HG02885 (cell line): ENCODE measurements around the gene RASSF8.

Experiments
- ATAC-seq: cut with Tn5 transposase; IDR thresholded peaks from one replicate; pipeline ENCODE4 v1.9.1; 2021; ENCODE audit warnings: mild to moderate bottlenecking; ENCODE audit not compliant: unreplicated experiment, poor library complexity

The RASSF8 gene

GRCh38 chr12:25960143-25960542 is 1.7 kb downstream of the RASSF8 start:
- no peak for ATAC-seq

- ATAC-seq, result no peak
These were observed 2.5 kb downstream of the RASSF8 start for GRCh38 chr12:25960961-25961360.

GRCh38 chr12:25962932-25963525 is 4.5 kb downstream of the RASSF8 start:
- ATAC-seq, result no peak

GRCh38 chr12:25965682-25966081 is 7.2 kb downstream of the RASSF8 start:
- ATAC-seq, result no peak

DNA sequence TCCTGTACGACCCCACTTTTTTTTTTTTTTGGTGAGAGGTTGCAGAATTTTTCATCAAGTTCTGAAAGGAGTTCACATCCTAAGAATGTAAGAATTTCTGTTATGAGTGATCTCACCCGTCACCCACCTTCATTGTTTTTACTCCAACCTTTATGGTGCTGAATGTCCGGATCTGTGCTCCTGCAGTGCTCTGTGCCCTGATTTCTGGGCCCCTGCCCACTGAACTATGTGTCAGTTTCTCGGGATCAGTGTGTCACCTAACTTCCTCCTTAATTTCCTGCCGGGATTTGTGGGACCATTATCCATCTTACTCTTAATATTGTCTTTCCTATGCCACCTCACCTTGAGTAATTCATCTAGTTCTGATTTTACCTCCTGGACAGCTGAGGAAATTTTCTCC is 11.6 kb downstream of the RASSF8 start:
- ATAC-seq, result no peak

DNA sequence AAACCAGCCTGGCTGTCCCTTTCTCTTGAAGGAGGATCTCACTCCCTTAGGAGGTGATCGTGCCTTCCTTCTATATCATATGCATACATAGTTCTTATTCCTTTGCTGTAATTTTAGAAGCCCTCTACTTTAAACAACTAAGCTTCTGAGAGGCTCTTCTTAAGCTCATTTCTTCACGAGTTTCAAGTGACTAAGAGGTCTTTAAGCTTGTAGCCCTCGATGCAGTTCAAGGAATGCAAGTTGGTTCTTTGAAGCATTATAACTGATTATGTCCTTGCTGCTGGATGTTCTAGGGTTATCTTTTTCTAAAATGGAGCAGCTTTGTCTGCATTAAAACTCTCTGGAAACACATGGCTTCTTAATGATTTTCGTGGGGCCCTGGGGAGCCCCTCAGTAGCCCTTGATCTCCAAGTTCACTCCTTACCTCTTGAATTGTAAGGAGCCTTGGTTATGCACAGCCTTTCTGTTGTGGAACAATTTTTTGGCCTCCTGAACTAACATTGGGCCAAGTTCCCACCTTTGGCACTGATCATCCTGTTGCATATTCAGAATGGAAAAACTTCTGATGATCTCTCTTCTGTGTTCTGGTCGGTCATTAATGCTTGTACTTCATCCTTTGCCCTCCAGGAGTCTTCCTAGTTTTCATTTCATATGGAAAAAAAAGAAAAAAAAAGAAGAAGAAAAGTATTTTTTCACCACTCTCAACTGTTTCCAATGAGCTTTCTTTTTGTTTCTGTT is 12.6 kb downstream of the RASSF8 start:
- ATAC-seq, result no peak

DNA sequence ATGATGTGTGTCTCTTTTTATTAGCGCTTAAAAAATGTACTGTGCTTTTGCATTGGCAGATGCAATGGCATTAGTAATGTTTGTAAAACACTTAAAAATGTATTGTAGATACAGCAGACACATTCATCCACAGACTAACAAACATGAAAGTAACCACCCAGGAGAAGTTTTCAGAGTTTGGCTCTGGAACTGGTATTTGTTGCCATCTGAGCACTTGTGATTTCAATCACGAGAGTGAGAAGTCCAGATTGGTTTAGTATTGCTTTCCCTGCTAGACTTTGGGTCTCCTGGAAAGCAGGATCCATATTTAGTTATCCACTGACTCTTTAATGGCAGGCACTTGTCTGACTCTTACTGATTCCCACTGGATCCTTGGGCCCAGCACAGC is 13.2 kb downstream of the RASSF8 start:
- no peak for ATAC-seq

DNA sequence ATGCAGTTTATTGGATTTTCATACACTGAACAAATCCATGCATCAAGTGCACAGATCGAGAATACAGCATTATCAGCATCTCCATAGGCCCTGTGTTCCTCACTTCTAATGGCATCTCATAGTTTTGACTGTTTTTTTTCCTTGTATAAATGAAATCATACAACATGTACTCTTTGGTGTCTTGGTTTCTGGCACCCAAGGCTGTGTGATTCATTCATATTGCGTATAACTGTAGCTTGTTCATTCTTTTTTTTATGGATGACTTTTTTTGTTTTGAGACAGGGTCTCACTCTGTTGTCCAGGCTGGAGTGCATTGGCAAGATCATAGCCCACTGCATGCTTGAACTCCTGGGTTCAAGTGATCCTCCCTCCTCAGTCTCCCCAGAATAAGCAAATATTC is 14.3 kb downstream of the RASSF8 start:
- no peak for ATAC-seq

GRCh38 chr12:25975179-25975578 is 16.7 kb downstream of the RASSF8 start:
- ATAC-seq, result no peak

DNA sequence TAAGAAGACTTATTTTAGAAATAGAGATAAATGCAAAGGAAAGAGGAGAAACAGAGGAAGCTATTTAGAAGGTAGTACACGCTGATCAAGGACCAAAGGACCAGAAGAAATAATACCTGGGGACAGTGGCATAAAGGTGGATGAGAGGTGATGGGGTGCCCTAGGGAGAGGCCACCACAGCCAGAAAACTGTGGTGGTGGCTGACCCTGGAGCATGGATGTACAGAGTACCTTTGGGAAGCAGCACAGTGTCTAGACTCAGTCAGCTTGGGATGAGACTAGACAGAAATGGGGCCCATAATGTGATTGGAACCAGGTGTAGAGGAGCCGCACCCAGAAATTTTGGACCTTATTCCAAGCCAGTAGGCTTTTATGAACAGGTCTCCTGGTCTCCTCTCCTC is 17.2 kb downstream of the RASSF8 start:
- no peak for ATAC-seq

DNA sequence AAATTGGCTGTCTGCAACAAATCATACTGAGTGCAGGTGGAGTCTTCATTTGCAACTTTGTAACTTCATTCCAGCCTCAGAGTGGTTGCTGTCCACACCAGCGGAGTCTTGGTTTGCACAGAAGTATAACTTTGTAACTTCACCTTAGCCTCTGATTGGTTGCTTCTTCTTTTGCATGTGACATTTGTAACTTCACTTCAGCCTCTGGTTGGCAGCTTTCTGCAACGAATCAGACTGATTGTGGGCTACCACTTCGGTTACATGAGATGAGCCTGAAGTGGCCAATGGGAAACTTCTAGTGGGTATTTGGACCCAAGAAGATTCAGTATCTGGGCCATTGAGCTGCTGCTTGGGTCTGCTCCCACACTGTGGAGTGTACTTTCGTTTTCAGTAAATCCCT is 17.8 kb downstream of the RASSF8 start:
- ATAC-seq, result no peak

GRCh38 chr12:25977047-25977446 is 18.6 kb downstream of the RASSF8 start:
- ATAC-seq, result no peak

DNA sequence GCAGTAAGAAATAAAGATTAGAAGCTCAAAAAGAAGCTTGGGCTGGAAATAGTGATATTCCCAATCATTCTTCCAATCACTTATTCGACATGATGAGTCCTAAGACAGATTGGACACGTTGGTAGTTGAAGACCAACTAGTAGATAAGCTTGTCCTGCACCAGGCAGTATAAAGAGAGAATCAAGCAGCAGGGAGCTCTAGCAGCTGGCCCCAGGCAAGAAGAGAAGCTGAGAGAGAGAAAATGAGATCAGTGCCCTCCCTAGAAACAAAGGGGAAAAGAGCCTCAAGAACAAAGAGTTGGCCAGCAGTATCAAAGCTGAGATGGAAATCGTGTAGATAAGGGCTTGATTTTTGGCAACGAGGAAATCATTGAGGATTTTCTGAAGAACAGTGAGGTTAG is 20.6 kb downstream of the RASSF8 start:
- ATAC-seq, result no peak

GRCh38 chr12:25979563-25979962 is 21.1 kb downstream of the RASSF8 start:
- ATAC-seq, result no peak

DNA sequence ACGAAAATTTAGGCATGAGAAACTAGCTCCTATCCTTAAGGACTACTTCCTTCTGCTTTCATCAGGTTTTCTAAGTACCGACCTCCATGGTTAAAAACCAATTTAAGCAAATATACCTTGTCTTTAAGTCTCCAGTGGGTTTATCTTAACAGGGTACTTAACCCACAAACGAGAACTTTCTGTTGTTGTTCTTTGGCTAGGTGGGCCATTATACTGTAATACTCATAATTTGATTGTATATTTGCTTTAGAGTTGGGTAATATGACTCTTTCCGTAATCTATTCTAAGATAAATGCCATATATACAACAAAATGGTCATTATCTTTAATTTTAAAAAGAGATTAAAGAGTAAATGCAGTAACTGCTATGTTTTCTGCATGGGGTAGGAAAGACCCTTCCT is 21.6 kb downstream of the RASSF8 start:
- no peak for ATAC-seq

- ATAC-seq, result no peak
These were observed 23.1 kb downstream of the RASSF8 start for GRCh38 chr12:25981597-25981996.

DNA sequence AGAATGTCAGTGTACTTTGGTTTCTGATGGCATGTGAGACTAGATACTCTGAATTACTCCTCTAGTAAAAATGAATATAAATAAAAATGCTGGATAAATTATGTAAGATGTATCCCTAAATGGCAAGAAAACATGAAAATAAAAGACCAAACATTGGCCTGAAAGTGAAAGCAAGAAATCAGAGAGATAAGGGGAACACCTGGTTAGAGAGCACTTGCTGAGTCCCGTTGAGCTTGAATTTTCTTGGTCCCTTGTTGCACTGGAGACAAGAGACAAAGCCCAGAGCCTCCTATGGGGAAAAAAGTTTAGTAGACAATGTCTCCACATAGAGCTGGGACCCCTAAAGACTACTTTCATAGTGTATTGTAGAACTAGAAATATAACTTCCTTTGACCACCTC is 23.9 kb downstream of the RASSF8 start:
- ATAC-seq, result no peak

DNA sequence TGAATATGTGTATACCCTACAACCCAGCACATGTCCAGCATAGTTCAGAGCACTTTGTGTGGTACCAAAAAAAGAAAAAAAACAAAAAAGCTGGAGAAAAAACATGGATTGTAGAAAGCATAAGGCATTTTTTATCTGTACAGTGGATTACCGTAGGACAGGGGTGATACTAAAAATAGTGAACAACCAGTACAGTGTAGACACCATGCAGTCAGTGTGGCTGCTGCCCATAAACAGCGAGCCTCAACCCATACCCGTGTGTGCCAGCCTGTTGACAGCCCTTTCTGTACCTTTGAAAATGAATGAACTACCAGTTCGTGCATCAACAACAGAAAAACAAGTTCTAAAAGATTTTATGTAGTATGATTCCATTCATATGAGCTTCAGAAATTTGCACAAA is 25.1 kb downstream of the RASSF8 start:
- ATAC-seq, result no peak

GRCh38 chr12:25984759-25985158 is 26.3 kb downstream of the RASSF8 start:
- ATAC-seq, result no peak

DNA sequence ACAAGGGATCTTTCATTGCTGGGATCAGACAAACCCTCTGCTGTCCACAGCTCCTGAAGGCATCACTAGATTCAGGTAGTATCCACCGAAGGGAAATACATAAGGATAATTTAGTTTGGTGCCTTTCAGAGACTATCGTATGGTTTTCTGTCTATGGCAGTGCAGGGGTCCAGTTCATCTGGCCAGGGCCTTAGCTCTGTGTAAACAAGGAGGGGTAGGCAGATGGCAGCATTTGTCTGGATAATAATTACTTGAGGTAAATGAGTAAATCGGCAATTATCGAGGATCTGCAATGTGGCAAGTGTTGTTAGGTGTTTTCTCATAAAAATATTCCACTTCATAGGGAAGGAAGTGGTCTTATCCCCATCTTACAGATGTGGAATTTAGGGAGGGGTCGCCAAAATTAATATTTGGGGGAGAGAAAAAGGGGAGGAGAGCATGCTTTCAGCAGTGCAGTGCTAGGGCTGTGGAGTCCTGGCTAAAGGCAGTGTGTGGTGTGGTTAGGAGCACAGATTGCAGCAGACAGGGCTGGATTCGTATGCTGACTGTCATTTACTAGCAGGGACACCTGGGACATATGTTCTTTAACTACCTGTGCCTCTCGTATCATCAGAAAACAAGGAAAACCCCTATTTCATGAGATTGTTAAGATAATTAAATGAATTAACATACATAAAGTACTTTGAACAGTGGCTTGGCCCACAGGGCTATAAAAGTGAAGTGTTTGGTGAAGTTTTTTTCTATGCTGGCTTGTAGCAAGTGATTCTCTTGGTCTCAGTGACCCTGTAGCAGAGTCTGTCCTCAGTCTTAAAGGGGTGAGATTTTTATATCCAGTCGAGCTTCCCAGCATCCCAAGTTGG is 27.1 kb downstream of the RASSF8 start:
- no peak for ATAC-seq

DNA sequence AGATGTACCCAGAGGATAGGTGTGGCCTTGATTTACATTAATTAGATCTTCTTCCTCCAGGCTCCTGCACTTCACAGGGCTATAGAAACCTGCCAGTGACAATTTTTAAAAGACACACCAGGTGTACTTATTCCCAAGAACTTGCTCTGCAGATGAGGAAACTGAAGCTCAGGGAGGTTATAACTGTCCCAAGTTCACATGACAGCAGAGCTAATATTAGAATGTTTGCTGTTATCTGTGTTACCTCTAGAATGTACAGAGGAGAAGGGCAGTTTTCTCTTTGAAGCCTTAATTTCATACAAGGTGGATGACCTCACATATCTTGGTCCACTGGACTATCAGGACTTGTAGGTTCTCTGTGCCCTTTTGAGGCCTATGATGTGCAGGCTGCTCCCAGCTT is 27.7 kb downstream of the RASSF8 start:
- no peak for ATAC-seq
